ENCODE data around the gene GLIPR1L2.

GRCh38 chr12:75477137-75477536 lies 86.2 kb downstream of the GLIPR1L2 start:
- no peak for TF ChIP-seq CTCF (IDR thresholded peaks at IDR 0.05; ENCODE audit: low read depth, low read length)
- no peak for TF ChIP-seq EZH2phosphoT487 (IDR thresholded peaks at IDR 0.05; ENCODE audit: low read depth)
